Measurements from ENCODE around the gene CPVL.

DNA sequence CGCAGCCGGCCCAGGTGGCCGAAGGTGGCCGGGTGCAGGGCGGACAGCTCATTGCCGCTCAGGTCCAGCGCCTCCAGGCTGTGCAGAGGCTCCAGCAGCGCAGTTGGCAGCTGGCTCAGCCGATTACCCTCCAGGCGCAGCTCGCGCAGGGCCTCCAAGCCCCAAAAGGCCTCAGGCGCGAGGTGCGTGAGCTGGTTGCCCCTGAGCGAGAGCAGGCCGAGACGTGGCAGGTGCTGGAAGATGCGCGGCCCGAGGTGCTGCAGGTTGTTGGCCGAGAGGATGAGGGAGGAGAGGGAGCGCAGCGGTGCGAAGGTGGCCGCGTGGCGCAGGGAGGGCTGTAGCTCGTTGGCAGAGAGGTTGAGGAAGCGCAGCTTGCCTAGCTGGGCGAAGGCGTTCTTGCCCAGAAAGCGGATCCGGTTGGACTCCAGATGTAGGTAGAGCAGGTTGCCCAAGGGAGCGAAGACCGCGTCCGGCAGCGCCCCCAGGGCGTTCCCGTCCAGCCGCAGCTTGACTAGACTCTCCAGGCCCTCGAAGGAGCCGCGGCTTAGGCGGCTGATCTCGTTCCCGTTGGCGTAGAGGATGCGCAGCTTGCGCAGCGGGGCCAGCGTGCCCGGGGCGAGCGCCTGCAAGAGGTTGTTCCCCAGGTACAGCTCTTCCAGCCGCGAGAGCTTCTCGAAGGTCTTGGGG is 189.1 kb downstream of the CPVL start:
- TF ChIP-seq, protein P1, sequence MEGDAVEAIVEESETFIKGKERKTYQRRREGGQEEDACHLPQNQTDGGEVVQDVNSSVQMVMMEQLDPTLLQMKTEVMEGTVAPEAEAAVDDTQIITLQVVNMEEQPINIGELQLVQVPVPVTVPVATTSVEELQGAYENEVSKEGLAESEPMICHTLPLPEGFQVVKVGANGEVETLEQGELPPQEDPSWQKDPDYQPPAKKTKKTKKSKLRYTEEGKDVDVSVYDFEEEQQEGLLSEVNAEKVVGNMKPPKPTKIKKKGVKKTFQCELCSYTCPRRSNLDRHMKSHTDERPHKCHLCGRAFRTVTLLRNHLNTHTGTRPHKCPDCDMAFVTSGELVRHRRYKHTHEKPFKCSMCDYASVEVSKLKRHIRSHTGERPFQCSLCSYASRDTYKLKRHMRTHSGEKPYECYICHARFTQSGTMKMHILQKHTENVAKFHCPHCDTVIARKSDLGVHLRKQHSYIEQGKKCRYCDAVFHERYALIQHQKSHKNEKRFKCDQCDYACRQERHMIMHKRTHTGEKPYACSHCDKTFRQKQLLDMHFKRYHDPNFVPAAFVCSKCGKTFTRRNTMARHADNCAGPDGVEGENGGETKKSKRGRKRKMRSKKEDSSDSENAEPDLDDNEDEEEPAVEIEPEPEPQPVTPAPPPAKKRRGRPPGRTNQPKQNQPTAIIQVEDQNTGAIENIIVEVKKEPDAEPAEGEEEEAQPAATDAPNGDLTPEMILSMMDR (IDR thresholded peaks at IDR 0.05; ENCODE audit: low read depth, low read length, missing input control): no peak
- TF ChIP-seq SP1 (IDR thresholded peaks at IDR 0.05) (no peak), RXRA (IDR thresholded peaks at IDR 0.05) (no peak), YY1 (IDR thresholded peaks at IDR 0.05) (no peak), JUND (IDR thresholded peaks at IDR 0.05) (no peak), GABPA (IDR thresholded peaks at IDR 0.05 in 1 of 2, conservative IDR thresholded peaks at IDR 0.05 in 1 of 2) (no peak), RAD21 (IDR thresholded peaks at IDR 0.05) (no peak), TAF1 (conservative IDR thresholded peaks at IDR 0.05) (no peak)
- TF ChIP-seq, protein P2, sequence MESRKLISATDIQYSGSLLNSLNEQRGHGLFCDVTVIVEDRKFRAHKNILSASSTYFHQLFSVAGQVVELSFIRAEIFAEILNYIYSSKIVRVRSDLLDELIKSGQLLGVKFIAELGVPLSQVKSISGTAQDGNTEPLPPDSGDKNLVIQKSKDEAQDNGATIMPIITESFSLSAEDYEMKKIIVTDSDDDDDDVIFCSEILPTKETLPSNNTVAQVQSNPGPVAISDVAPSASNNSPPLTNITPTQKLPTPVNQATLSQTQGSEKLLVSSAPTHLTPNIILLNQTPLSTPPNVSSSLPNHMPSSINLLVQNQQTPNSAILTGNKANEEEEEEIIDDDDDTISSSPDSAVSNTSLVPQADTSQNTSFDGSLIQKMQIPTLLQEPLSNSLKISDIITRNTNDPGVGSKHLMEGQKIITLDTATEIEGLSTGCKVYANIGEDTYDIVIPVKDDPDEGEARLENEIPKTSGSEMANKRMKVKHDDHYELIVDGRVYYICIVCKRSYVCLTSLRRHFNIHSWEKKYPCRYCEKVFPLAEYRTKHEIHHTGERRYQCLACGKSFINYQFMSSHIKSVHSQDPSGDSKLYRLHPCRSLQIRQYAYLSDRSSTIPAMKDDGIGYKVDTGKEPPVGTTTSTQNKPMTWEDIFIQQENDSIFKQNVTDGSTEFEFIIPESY (IDR thresholded peaks at IDR 0.05): no peak
- TF ChIP-seq, protein P3, sequence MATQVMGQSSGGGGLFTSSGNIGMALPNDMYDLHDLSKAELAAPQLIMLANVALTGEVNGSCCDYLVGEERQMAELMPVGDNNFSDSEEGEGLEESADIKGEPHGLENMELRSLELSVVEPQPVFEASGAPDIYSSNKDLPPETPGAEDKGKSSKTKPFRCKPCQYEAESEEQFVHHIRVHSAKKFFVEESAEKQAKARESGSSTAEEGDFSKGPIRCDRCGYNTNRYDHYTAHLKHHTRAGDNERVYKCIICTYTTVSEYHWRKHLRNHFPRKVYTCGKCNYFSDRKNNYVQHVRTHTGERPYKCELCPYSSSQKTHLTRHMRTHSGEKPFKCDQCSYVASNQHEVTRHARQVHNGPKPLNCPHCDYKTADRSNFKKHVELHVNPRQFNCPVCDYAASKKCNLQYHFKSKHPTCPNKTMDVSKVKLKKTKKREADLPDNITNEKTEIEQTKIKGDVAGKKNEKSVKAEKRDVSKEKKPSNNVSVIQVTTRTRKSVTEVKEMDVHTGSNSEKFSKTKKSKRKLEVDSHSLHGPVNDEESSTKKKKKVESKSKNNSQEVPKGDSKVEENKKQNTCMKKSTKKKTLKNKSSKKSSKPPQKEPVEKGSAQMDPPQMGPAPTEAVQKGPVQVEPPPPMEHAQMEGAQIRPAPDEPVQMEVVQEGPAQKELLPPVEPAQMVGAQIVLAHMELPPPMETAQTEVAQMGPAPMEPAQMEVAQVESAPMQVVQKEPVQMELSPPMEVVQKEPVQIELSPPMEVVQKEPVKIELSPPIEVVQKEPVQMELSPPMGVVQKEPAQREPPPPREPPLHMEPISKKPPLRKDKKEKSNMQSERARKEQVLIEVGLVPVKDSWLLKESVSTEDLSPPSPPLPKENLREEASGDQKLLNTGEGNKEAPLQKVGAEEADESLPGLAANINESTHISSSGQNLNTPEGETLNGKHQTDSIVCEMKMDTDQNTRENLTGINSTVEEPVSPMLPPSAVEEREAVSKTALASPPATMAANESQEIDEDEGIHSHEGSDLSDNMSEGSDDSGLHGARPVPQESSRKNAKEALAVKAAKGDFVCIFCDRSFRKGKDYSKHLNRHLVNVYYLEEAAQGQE (IDR thresholded peaks at IDR 0.05): no peak
- TF ChIP-seq, protein P4, sequence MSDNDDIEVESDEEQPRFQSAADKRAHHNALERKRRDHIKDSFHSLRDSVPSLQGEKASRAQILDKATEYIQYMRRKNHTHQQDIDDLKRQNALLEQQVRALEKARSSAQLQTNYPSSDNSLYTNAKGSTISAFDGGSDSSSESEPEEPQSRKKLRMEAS (IDR thresholded peaks at IDR 0.05): no peak
